Stimulated activated CD4-positive, alpha-beta T cell treated with anti-CD3 and anti-CD28 coated beads, Interleukin-15, amount 100 ng/mL, for 48 hours (primary cell): Measurements from ENCODE around the gene ADAM10.
A peak's percentile ranks its signal among the peaks of the same experiment; 100 is the strongest.
"Not testable (repeated sequence)": the region's sequence is repeated elsewhere in the genome, so short reads cannot be mapped to it uniquely, and the experiment has no call there.

Experiments used
- DNase-seq, 2 donors: peaks; one replicate each; pipeline ENCODE4 v3.0.0-alpha.2; 2020; ENCODE audit warnings: low read depth in 2 of 2

ADAM10 gene, protein sequence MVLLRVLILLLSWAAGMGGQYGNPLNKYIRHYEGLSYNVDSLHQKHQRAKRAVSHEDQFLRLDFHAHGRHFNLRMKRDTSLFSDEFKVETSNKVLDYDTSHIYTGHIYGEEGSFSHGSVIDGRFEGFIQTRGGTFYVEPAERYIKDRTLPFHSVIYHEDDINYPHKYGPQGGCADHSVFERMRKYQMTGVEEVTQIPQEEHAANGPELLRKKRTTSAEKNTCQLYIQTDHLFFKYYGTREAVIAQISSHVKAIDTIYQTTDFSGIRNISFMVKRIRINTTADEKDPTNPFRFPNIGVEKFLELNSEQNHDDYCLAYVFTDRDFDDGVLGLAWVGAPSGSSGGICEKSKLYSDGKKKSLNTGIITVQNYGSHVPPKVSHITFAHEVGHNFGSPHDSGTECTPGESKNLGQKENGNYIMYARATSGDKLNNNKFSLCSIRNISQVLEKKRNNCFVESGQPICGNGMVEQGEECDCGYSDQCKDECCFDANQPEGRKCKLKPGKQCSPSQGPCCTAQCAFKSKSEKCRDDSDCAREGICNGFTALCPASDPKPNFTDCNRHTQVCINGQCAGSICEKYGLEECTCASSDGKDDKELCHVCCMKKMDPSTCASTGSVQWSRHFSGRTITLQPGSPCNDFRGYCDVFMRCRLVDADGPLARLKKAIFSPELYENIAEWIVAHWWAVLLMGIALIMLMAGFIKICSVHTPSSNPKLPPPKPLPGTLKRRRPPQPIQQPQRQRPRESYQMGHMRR

DNA sequence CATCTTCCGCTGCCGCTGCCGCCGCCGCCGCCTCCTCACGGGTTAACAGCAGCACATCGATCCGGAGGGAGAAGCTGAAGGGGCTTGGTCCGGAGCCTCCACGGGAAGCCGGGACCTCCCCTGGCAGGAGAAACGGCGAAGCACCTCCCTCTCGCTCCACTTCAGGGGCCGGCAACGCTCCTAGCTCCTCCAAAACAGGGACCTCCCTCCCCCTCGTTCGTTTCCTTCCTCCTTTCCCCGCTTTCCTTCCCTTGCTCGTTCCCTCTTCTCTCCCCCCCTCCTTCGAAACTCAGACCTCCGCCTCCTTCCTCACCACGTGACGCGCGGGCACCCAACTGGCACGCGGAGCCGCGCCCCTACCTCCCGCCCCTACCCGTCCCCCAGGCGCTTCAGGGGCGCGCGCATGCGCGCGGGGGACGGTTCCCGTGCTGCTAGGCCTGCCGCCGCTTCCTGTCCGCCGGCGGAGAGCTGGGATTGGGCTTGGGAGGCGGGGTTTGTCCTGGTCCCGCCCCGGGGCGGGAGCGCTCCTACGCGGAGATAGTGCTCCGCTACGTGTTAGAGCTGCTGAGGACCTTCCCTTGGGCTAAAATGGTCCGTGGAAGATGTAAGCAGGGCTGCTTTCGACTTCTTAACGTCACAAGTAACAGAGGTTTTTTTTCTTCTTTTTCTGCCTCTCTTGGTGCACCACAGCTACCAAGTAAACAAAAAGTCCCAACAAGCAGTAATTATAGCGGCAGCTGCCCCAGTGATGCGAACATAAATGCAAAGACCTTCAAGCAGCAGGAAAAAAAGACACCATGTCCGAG is at the start of gene ADAM10:
Gene ADAM10 (minus strand): TSS at position 176 of the 806 bp plus-strand sequence. CDS start 173 bp downstream, at position 3.
- peak; percentile 98 for DNase-seq

DNA sequence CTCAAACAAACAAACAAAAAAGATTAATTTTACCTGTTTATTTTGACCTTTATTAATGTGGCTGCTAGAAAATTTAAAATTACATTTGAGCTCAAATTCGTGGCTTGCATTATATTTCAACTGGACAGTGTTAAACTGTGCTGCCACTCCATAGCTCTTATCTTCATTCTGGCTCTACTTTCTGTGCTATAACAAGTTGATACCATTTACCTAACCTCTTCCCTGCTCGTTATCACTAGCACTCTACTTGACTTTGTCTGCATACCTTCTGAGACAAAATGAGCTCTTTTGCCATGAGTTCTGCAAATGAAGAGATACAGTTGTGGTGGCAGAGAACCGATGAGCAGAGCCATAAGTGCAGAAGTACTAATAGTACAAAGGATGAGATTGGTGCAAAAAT is 48.0 kb upstream of the ADAM10 start:
- no peak for DNase-seq

DNA sequence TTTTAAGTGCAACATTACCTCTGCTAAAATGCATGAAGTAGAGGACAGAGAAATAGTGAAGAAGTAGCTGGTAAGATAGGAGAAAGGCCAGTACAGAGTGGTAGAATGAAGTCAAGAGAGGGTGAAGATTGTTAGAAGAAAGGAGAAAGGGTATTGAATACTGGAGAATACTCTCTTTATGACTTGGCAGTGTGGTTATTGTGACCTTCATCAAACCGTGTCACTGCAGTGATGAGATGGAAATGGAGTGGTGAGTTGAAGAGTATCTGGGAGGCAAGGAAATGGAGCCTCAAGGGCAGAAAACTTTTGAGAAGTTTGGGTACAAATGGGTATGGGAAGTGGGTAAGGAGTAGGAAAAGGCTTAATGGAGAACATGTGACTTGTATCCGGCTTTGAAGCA is 46.3 kb upstream of the ADAM10 start:
- DNase-seq, result no peak

DNA sequence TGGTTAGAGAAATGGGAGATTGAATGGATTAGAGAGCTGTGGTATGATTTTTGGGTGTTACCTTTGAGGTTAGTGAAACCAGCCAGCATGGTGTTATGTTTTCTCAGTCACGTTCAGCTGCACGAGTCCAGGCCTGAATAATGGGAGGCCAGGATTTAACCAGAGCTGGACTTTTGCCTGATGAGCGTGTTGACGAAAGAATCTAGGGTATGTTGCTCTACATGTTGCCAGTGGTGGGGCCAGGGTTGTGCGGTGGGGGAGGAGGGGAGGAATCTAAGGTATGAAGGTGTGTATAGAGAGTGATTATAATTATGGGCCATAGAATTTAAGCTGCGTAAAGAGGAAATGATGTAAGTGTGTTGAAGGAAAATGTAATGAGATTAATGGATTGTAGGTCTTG is 44.4 kb upstream of the ADAM10 start:
- no peak for DNase-seq

DNA sequence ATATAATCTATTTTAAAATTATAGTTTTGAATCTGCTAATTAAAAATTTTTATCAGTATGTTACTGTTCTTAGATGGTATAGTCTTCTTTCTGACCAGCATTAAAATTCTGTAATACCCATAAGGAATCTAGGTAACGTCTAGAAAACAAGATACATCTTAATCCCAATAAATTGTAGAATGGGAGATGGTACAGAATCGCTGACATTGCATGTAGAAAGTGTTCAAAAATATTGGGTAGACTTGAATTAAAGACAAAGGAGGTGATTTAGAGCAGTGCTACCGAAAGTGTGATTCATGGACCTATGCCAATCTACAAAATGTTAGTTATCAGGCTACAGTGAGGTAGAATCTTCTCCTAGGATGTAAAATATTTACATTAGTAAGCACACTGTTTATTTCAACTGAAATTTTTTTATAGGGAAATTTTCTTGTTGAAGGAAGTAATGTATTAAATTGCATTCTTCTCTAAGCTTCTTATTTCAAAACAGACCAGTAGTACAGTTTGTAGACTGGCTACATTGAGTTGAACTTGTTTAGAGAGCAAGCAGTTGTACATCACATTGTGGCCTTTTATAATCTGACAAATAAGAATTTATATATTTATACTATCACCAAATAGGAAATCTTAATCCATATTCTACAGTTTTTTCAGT is 38.7 kb upstream of the ADAM10 start:
- no peak for DNase-seq

DNA sequence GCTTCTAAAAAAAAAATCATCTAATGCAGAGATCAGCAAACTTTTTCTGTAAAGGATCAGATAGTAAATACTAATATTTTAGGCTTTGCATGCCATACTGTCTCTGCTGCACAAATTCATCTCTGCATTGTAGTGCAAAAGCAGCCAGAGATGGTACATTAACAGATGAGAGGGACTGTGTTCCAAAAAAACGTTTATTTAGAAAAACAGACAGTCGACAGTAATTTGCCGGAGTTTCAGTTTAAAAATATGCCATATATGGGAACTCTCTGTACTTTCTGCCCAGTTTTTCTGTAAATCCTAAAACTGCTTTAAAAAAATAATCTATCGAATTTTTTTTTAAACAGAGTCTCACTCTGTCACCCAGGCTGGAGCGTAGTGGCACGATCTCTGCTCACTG is 35.8 kb upstream of the ADAM10 start:
- DNase-seq, result no peak

DNA sequence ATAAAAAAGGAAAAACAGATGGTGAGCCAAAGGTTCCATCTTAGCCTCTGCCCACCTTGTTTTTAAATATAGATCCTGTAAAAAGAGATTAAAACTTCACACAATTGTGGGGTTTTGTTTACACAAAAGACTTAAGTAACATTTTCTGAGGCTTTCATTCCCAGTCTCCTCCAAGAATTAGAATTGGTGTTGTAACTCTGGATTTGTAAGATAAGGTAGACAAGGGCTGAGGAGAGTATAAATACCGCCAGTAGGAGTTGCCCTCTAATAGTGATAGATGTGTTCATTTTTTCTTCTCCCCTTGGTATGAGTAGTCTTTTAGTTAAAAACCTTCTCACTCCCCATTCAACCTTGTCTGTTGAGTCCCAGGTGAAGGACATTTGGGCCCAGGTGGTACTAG is 30.0 kb upstream of the ADAM10 start:
- no peak for DNase-seq

DNA sequence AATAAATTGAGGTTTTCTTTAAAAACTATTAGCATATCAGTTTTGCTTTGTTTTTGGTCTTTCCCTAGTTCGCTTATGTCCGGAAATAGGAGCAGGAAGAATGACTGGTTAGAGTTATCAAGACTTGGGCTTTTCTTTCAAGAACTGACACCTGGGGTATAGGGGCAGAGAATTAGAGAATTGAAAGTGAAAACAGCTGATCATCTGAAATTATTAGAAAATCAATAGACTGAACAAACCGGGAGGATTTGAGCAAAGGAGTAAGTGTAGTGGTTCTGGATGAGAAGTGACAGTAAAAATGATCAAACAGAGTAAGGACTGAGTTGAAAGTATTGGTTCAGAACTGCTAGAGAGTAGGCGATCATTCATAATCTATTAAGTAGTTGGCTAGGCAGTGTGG is 27.6 kb upstream of the ADAM10 start:
- DNase-seq, result no peak

DNA sequence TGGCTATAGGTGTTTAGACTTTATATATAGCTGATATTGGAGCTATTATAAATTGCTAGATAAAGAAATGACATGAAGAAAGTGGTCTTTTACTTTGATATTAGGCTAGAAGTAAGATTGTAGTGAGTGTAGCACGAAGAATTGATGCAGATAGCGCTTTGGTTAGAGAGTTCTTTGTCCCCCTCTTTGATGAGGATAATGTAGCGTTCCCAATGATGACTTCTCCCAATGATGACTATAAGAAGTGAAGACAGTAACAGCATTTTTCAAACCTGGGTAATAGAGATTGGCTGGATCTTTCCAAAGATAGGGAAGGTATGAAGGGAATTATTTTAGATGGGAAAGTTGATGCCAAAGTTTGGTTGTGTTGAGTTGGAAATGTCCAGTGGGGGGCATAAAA is 25.9 kb upstream of the ADAM10 start:
- no peak for DNase-seq

DNA sequence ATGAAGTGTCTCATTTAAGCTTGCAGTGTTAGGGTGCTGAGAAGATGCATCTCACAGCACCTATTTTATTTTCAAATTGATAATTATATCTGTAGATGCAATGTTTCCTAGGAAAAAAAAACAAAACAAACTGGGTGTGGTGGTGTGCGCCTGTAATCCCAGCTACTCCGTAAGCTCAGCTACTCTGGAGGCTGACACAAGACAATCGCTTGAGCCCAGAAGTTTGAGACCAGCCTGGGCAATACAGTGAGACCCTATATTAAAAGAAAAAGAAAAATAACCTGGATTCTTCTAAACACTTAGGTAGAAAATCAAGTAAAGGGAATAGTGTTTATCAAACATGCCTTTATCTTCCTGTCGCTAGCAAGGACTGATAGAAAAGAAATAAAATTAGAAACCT is 23.5 kb upstream of the ADAM10 start:
- no peak for DNase-seq

DNA sequence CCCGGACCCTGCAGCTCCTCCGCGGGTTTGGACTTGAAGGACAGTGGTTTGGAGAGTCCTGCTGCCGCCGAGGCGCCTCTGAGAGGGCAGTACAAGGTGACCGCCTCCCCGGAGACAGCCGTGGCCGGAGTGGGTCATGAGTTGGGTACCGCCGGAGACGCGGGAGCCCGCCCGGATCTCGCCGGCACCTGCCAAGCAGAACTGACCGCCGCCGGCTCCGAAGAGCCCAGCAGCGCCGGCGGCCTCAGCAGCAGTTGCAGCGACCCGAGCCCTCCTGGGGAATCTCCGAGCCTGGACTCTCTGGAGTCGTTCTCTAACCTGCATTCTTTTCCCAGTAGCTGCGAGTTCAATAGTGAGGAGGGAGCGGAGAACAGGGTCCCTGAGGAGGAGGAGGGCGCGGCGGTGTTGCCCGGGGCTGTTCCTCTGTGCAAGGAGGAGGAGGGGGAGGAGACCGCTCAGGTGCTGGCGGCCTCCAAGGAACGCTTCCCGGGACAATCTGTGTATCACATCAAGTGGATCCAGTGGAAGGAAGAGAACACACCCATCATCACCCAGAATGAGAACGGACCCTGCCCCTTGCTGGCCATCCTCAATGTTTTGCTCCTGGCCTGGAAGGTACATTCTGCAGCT is 22.2 kb upstream of the ADAM10 start:
- no peak for DNase-seq

DNA sequence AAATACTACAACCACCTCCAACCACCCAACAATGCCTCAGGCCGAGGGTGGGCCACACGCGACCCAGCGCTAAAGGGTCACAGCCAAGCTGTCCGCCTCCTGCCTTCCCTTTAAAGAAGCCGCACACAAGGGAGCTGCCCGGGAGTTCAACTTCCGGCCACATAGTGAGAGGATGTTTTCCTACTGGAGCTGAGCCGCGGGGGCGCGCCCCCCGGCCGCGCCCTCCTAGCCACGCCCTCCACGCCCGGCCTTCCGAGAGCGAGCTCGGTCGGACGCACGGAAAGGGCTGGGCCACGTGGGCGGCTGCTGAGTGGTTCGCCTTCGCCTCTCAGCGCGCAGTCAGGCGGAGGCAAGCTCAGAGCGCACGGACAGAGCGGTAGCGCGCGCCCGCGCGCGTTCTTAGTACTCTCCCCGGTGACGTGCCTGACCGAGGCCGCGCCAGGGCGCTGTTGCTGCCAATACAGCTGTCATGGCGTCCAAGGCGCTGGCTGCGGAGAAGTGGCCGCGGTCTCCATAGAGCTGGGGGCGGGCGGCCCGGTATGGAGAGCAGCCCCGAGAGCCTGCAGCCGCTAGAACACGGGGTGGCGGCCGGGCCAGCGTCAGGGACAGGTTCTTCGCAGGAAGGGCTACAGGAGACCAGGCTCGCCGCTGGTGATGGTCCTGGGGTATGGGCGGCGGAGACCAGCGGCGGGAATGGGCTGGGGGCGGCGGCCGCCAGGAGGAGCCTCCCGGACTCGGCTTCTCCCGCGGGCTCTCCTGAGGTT is 21.5 kb upstream of the ADAM10 start, which contains the start of gene MINDY2:
Gene MINDY2 (plus strand): TSS at position 446 of the 764 bp plus-strand sequence. CDS start 94 bp downstream, at position 540.
- peak; percentile 94 to 95 for DNase-seq

DNA sequence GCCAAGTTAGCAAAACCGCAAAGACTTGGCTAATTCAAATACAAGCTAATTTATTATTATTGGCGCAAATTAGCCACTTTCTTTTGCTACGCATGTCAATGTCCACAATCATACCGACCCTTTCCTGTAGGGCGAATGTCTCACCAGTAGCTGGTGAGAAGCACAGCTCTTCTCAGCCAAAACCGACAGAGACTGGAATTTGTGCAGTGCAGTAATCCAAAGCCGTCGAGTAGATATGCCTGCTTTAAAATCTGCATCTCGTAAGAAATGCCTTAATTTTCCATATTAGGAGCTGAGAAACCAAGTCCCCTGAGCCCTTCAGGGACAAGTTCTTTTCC is 21.0 kb upstream of the ADAM10 start:
- DNase-seq, result peak in 1 of 2 donors; percentile 14

DNA sequence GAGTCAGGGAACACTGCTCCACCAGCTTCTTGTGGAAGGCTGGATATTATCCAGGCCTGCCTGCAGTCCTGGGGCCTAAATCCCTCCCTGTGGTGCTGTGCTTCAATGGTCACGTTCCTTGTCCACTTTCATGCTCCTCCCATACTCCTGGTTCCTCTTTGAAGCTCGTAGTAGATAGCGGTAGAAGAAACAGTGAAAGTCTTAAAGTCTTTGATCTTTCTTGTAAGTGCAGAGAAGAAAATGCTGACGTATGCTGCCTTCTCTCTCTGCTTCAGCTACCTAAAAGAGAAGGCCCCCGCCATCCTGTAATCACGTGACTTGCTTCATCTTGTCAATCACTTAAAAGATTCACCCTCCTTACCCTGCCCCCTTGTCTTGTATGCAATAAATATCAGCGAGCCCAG is 19.1 kb upstream of the ADAM10 start:
- not testable (repeated sequence) for DNase-seq

DNA sequence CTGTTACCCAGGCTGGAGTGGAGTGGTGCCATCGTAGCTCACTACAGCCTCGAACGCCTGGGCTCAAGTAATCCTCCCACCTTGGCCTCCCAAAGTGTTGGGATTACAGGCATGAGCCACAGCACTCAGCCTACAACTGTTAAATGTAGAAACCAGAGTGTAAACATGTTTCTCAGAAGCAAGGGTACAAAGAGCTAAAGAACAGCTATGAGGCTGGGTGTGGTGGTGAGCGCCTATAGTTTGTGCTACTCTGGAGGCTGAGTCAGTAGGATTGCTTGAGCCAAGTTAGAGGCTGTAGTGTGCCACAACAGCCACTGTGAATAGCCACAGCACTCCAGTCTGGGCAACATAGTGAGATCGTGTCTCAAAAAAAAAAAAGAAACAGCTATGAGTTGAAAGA is 16.8 kb upstream of the ADAM10 start:
- DNase-seq, result no peak

DNA sequence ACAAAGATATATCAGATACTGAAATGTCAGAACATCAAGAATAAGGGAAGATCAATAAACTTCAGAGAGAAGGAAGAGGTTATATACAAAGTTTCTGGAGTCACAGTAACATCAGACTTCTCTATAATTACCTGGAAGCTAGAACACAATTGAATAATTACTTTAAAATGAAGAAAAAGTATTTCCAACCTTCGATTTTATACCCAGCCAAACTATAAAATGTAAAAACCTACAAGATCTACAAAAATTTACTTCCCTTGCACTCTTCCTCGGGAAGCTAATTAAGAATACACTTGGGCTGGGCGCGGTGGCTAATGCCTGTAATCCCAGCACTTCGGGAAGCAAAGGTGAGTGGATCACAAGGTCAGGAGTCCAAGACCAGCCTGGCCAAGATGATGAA is 15.0 kb upstream of the ADAM10 start:
- DNase-seq, result no peak

DNA sequence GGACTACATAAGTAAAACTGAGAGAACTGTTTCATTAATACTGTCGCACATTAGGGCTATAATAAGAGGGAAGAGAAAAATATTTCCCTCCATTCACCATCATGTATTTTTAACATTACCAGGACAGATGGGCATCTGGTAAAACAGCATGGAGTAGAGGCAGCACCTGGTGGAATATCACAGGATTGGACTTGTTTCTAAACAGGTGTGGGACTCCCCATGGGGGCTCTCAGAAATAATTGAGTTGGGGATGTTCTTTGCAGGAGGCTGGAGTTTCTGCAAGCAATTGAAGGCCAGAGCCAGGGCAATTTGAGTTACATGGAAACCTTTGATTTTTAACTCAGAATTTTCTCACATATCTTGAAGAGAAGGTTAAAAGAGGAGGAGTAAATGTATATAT is 13.2 kb upstream of the ADAM10 start:
- no peak for DNase-seq

DNA sequence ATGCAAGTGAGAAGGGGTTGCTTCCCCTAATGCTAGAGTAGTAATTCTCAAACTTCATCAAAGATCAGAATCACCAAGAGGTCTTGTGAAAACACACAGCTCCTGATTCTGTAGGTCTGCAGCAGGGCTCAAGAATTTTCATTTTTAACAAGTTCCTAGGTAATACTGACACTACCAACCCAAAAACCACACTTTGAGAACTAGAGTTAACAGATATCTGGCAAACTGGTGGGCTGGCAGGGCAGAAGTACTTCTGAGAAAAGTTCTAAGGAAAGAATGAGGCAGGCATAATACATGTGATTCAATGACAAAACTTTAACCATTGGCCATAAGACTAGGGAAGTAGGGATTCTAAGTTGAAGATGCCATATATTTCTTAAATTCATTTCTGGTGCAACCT is 12.8 kb upstream of the ADAM10 start:
- DNase-seq, result no peak

DNA sequence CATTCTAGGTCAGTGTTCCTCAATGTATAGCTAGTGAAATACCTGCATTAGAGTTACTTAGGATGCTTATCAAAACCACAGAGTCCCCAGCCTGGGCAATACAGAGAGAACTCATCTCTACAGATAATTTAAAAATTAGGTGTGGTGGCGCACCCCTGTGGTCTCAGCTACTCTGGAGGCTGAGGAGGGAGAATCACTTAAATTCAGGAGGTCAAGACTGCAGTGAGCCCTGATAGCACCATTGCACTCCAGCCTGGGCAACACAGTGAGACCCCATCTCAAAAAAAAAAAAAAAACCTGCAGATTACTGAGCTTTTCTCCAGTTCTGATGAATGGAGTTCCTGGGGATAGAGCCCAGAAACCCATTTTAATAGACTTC is 11.5 kb upstream of the ADAM10 start:
- no peak for DNase-seq

DNA sequence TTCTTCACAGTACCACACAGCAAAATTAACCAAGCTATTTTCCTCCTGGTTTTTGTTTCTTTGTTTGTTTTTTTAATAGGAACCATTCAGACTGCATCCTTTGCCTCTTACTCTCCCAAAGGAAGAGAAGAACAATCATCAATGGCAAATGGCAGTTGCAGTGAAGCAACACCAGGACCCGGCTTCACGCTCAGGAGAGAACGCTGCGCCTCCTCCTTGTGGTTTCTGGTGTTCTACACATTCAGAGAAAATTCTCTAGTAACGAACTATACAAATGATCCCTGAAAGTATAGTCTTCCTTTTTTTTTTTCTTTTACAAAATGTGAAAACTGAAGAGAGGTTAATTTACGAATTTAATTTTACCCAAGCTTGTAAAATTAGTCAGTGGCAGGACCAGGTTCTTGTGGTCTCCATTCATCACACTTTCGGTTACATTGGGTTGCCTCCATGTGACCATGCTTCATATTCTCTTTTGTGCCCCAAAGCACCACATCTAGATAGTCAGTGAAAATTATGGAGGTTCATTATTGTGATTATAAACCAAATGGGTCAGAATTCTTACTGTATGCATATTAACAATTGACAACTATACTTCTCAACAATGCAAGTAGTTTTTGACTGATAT is 11.0 kb upstream of the ADAM10 start:
- DNase-seq, result no peak
